Dermis blood vessel endothelial cell (primary cell): ENCODE measurements around the gene DUSP21. TPM values are rescaled to one million over a fixed set of nuclear protein-coding genes. Genes with fewer than 3 reads are reported as not detected.
"Not testable (repeated sequence)": the region's sequence is repeated elsewhere in the genome, so short reads cannot be mapped to it uniquely, and the experiment has no call there.

Source experiments
- DNase-seq: peaks from one replicate; pipeline ENCODE4 v3.0.0; 2010
- total RNA-seq: library from RNA; depleted of rRNA; stranded (reverse); fragments of >200 nt; gene quantifications from 2 replicates; pipeline ENCODE4 v1.2.3, GENCODE V29; 2014

DUSP21 gene
- not detected in 2 replicates for total RNA-seq

DNA sequence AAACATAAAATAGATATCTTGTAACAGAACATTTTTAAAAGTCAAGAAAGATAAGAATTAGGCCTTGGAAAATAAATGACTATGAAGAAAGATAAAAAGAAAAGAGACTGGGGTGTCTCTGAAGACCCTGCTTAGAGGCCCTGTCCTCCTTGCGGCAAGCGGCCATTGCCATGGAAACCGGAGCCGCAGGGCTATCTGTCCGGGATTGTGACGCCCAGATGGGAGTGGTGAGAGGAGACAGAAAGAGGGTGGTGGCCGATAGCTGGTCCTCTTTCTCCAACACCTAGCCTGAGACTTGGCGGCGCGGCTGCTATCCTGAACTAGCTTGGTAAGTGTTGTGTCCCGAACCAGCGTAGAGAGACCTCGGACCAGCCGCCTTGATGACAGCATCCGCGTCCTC, at the start of gene DUSP21:
Gene DUSP21 (plus strand): TSS at position 269 of the 400 bp plus-strand sequence. CDS start 112 bp downstream, at position 381.
- DNase-seq: no peak

- DNase-seq: no peak
Observed at GRCh38 chrX:44795945-44796450, 47.8 kb upstream of the DUSP21 start.

- DNase-seq: no peak
Observed at GRCh38 chrX:44802613-44803012, 41.2 kb upstream of the DUSP21 start.

DNA sequence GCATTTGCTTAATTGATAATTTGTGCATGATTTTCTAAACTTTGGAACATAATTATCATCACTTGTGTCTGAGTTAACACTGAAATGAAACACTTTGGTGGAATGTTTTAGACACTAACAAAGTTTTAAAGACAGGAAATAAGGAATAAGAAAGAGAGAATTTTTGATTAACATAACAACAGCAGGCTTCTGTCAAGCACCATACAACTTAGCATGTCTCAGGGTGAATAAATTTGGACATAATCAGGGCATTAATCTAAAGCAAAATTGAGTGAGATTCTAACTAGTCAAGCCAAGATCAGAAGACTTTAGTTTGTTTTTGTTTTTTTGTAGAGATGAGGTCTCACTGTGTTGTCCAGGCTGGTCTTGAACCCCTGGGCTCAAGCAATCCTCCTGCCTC, 28.1 kb upstream of the DUSP21 start:
- DNase-seq: no peak

GRCh38 chrX:44816367-44816766, 27.5 kb upstream of the DUSP21 start:
- DNase-seq: no peak

GRCh38 chrX:44817029-44817428, 26.8 kb upstream of the DUSP21 start:
- DNase-seq: no peak

DNA sequence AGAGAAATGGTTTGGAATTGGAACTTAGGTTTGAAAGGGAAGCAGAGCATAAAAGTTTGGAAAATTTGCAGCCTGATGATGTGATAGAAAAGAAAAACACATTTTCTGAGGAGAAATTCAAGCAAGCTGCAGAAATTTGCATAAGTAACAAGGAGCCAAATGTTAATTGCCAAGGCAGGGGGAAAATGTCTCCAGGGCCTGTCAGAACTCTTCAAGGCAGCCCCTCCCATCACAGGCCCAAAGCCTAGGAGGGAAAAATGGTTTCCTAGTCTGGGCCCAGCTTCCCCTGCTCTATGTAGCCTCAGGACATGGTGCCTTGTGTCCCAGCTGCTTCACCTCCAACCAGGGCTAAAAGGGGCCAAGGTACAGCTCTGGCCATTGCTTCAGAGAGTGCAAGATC, 21.2 kb upstream of the DUSP21 start:
- DNase-seq: no peak

DNA sequence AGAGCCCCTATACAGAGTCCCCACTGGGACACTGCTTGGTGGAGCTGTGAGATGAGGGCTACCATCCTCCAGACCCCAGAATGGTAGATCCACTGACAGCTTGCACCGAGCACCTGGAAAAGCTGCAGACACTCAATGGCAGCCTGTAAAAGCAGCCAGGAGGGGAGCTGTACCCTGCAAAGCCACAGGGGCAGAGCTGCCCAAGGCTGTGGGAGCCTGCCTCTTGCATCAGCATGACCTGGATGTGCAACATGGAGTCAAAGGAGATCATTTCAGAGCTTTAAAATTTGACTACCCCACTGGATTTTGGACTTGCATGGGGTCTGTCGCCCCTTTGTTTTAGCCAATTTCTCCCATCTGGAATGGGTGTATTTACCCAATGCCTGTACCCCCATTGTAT, 20.6 kb upstream of the DUSP21 start:
- not testable (repeated sequence) for DNase-seq

DNA sequence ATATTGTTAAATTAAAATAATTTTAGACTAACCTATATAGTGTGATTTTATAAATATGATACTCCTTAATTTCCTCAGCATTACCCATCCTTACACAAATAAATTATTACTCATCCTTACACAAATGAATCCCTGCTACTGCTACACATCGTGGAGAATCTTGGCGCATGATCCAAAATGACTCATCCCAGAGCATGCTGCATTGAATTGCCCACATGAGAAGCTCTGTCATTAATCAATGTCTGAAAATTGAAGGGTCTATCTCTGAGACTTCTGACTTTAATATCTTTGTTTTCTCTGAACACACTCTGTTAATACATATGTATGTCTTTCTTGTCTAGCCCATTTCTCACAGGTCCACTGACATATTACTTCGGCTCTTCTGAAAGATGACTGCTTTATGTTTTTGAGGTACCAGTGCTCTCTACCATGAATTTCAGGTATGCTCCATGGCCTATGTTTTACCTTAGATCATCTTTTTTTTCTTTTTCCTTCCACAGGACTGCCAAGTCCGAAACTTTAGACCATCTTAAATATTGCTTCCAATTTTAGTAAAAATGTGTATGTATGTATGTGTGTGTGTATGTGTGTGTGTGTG, 15.7 kb upstream of the DUSP21 start:
- DNase-seq: peak; percentile 40

- DNase-seq: no peak
Observed at GRCh38 chrX:44829832-44830231, 14.0 kb upstream of the DUSP21 start.

DNA sequence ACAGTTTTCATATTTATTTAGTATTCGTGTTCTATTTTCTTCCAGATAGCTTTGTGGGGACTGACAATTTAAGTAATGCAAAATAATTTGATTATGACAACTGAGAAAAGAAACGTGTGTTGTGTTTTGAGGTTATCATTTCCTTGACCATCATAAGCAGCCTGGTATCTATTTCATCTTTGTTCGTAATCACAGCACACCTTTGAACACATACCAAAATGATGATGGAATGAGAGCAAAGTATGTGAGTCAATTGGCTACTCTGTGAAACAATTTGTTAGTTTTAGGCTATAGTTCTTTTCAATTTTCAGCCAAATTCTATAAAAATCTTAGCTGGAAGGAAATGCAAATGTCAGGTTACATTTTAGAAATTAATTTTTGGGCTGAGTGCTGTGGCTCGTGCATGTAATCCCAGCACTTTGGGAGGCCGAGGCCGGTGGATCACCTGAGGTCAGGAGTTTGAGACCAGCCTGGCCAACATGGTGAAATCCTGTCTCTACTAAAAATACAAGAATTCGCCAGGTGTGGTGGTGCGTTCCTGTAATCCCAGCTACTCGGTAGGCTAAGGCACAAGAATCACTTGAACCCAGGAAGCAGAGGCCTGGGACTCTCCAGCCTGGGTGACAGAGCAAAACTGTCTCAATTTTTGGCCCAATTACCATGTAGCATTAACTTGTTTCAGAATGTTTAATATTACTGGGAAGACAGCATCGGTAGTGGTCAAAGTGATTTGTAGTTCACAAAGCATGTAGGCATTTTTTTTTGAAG, 1.1 kb upstream of the DUSP21 start:
- no peak for DNase-seq

- no peak for DNase-seq
Observed at GRCh38 chrX:44843318-44843702, 511 bp upstream of the DUSP21 start.

GRCh38 chrX:44844204-44844603, 383 bp downstream of the DUSP21 start:
- DNase-seq: no peak

DNA sequence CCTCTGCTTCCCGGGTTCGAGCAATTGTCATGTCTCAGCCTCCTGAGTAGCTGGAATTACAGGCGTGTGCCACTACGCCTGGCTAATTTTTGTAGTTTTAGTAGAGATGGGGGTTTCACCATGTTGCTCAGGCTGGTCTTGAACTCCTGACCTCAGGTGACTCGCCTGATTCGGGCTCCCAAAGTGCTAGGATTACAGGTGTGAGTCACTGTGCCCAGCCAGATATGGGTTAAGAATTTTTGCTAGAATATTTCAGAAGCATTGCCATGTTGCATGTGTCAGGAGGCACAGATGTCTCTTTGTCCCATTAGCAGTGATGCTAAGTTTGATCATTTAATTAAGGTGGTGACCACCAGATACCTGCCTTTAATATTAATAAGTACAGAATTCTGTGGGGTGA, 7.1 kb downstream of the DUSP21 start:
- DNase-seq: not testable (repeated sequence)

DNA sequence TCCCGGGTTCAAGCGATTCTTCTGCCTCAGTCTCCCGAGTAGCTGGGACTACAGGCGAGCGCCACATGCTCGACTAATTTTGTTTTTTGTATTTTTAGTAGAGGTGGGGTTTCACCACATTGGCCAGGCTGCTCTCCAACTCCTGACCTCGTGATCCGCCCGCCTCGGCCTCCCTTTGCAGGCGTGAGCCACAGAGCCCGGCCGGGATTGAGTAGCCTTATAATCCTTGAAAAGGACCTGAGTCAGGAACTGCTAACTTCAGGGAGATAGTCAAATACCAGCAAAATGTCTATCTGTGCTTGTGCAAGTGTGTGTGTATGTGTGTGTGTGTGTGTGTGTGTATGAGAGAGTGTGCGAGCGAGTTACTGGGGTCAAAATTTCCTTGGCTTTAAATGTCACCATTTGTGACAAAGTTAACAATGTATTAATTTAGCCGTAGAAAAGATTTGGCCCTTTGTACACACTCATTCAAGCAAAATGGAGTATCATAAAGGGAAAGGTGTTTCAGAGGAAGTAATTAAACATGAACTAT, 27.4 kb downstream of the DUSP21 start:
- peak; percentile 7 for DNase-seq

DNA sequence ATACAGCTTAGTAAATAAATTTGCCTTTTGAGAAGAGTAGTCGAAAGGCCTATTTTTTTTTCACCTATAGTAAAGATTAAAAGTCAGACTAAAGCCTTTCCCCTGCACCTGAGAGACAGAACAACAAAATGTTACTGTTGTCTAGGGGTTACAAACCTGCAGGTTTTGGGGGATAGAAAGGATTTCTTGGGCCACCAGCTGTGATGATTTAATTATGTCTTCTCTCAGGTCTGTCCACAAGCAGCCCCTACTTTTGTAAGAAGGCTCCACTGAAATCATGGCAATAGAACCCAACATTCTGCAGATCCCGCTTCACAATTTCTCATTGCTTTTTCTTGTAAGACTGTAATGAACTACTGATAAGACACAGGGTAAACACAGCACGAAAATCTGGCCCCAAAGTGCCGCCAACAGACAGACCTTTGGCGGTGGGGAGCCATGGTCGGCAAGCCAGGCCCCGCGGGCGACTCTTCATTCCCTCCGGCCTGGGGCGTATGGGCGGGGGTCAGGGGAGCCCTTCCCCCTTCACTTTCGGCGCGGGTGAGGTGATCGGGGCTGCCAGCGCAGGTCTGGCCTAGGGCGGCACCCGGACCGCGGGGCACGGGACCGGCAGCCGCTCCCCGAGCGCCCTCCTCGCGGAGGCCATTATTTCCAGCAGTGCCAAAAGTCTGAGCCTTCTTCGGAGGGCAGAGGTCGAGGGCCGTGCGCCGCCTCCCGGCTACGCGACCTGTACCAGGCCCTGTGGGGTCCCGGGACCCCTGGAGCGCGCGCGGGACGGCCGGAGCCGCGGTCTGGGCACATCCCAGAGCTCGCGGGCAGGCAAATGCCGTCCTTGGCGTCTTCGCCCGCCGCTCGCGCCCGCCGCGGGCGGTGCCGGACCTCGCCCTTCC, 28.4 kb downstream of the DUSP21 start:
- DNase-seq: peak; percentile 41

- DNase-seq: peak; percentile 96
Observed at GRCh38 chrX:44872821-44873414, 29.1 kb downstream of the DUSP21 start, which contains the start of gene KDM6A. KDM6A (plus strand) TSS chrX:44873188; CDS start chrX:44873552, 364 bp downstream.

- peak; percentile 52 for DNase-seq
Observed at GRCh38 chrX:44873415-44874276, 29.8 kb downstream of the DUSP21 start.

DNA sequence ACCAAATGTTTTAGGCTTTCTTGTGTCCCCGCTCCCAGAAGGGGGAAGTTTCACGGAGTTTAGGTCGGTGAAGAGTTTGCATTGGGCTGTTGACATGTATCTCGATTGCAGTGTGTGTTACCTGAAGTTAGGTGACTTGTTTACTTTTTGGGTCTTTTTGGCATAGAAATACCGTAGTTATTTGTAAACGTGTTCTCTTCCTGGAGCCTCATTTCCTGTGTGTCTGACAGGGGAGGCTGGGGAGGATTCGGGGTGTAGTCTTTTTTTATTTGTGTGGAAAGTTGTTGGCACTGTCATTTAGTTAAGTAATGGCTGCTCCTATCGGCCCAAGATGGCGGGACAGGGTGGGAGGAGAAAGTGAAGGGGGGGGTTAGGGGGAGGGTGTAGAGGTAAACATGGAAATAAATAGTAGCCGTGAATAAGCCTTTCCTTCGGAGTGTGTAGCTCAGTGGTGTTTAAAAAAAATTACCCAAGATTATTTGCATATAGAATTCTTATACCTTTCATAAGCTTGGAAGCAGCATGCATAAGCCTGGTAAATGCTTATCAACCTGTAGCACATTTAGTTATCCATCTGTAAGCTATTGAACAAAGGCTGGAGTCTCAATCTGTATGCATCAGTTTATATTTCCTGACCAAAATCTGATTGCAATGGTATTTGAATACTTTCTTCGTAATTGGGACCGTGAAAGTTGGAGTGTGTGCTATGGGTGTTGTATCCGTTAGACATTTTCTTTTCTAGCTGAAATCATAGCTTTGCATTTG, 30.8 kb downstream of the DUSP21 start:
- peak; percentile 57 for DNase-seq

GRCh38 chrX:44875185-44875489, 31.3 kb downstream of the DUSP21 start:
- DNase-seq: no peak

- no peak for DNase-seq
Observed at GRCh38 chrX:44876086-44876485, 32.3 kb downstream of the DUSP21 start.
